ENCODE data around the gene GBE1.
"Not testable (repeated sequence)": the region's sequence is repeated elsewhere in the genome, so short reads cannot be mapped to it uniquely, and the experiment has no call there.

GBE1 gene

GRCh38 chr3:81752604-81753003, 8.8 kb downstream of the GBE1 start:
- no peak for DNase-seq

DNA sequence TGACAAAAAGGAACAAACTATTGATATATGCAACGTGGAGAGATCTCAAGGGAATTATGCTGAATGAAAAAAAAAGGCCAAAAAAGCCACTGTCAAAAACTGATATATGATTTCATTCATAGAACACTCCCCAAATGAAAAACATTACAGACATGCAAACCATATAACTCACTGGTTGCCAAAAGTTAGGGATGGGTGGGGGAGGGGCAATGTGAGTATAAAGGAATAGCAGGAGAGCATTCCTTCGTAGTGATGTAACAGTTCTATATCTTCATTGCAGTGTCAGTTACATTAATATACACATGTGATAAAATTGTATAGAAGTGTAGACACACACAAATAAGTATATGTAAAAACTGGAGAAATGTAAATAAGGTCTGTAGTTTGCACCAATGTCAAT, 12.2 kb downstream of the GBE1 start:
- no peak for DNase-seq

GRCh38 chr3:81747280-81747679, 14.2 kb downstream of the GBE1 start:
- not testable (repeated sequence) for DNase-seq

DNA sequence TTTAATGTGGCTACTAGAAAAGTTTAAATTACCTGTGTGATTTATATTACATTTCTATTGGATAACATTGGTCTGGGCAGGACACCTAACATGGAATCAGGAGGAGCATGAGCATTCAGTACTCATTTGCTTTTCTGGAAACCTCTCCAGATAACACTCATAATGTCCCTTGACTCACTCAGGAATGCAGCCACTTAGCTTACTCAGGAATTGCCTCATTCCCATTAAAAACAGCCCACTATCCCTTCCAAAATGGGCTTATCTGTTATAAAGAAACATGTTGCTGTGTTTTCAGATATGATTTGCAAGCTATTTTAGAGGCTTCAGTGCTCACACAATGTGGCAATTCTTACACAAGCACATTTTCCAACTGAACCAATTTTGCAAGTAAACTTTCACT, 17.1 kb downstream of the GBE1 start:
- DNase-seq = no peak

- no peak for DNase-seq
These were observed 18.1 kb downstream of the GBE1 start for GRCh38 chr3:81743096-81744025.

GRCh38 chr3:81742581-81742980, 18.9 kb downstream of the GBE1 start:
- DNase-seq = no peak

DNA sequence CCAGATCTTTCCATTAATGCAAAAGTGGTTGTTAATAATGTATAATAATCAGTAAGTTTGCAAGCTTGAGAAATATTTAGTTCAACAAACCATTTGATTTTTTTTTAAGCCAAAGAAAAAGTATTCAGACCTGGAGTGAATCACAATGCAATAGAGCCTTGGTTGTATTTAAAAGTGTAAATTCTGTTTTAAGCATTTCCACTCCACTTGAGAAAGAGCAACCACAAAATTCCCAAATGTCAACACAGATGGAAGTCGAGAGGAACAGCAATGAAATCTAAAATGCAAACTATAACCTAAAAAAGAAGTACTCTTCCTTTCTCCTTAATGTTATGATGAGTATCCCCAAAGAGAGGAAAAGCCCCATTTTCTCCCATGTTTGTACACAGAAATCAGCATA, 20.2 kb downstream of the GBE1 start:
- DNase-seq = no peak

- no peak for DNase-seq
These were observed 20.7 kb downstream of the GBE1 start for GRCh38 chr3:81740731-81741130.

GRCh38 chr3:81735334-81735733, 26.1 kb downstream of the GBE1 start:
- DNase-seq = no peak

DNA sequence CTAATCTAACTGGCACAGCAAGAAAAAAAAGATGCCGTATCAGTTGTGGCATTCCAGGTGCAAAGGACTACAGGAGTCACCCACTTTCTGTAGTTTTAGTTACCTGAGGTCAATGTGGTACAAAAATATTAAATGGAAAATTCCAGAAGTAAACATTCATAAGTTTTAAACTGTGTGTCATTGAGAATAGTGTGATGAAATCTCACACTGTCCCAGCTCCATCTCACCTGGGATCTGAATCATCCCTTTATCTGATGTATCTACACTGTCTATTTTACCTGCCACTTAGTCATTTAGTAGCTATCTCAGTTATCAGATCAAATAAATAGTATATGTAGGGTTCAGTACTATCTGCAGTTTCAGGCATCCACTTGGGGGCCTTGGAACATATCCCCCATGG, 26.7 kb downstream of the GBE1 start:
- no peak for DNase-seq

GRCh38 chr3:81732642-81733041, 28.8 kb downstream of the GBE1 start:
- DNase-seq = no peak

GRCh38 chr3:81728766-81729544, 32.5 kb downstream of the GBE1 start:
- no peak for DNase-seq

DNA sequence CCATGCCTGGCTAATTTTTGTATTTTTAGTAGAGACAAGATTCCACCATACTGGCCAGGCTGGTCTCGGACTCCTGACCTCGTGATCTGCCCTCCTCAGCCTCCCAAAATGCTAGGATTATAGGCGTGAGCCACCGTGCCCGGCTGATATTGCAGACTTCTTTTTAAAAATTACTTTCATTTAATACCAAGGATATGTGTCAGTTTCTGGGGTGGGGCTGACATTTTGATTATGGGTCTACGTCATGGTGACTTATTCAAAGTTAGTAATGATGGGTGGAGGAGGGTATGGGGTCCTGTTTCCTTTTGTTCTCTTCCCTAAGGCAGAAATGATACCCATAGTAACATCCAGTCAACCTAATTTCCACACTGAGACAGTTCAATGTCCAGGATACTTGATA, 34.7 kb downstream of the GBE1 start:
- no peak for DNase-seq

DNA sequence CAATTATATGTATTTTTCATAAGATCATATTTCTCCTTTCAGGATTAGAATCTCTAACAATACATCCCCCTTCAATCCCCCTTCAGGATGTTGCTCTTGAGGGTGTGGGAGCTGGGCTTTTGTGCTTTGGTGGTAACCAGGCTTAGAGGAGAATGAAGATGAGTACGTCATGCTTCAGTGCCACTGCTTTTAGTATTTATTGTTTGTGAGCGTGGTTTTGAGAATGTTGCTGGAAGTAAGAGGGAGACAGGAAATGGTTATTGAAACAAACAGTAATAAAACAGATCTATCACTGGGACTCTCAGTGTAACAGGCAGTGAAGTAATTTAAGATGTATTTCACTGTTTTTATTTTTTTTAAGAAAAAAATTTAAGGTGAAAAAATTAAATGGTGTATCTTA, 35.3 kb downstream of the GBE1 start:
- DNase-seq = no peak

DNA sequence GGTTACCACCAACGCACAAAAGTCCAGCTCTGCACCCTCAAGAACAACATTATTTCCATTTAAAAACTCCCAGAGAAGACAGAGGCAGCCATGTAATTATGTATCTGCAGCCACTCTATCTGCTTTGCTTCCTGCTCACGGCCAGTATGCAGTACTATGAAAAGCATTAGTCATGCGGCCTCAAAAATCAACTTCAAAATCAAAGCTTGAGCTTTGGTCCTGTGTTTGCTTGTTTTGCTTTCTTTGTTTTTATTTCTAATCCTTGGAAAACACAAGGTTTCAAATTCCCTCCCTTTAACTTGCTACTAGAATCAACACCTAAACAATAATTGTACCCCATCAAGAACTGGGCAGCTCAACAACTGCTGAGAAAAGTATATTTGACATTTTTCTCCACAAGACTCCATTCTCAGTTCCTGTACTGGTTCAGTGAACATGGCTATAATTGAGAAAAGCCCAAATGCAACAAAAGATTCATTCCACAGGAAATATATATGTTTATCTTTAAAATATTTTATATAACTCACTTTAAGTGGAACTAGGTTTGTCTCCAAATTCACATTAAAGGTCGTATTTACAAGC, 37.6 kb downstream of the GBE1 start:
- no peak for DNase-seq

- no peak for DNase-seq
These were observed 43.1 kb downstream of the GBE1 start for GRCh38 chr3:81718311-81718710.

DNA sequence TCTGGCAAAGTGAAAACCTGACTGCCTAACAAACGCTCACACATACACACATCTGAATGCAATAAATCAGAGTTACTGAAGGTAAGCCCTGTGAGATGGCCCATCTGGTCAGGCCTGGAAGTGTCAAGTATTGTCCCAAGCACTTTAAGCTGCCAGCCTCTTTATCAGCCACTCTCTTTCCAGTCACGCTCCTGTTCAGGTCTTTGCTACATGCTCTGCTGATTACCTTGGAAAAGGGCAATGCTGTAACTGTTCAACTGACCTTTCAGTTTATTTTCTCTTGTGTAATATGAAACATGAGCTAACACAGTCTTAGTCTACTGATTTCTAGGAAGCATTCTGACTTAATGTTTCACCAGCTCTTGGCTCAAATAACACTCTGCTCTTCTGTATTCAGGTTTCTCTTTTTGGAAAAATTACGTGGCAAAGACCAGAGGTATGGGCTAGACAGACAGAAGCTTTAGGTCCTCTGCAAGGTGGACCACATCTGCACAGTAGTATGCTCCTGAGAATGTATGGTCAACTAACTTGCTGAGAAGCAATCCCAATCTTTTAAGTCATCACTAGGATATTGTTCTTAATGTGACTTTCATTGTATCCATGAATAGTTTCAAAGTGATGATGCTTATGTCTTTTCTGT, 44.5 kb downstream of the GBE1 start:
- no peak for DNase-seq

GRCh38 chr3:81713031-81713430, 48.4 kb downstream of the GBE1 start:
- no peak for DNase-seq

- no peak for DNase-seq
These were observed 51.8 kb downstream of the GBE1 start for GRCh38 chr3:81709606-81710005.

DNA sequence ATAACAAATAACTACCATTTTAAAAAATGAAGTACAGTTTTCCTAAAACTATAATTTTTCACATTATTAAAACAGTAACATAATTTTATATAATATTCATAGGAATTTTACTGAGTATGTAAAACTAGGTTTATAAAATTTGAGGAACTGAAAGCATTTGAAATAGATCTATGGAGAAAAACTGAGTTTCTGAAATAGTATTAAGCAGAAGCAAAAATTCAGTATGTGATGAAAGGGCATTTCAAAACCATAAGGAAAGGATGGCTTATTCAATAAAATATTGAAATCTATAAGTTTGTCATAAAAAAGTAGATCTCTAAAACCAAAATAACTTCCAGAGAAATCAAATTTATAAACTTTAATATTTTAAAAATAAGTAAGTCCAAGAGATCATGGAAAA, 53.4 kb downstream of the GBE1 start:
- no peak for DNase-seq

- DNase-seq = no peak
These were observed 59.3 kb downstream of the GBE1 start for GRCh38 chr3:81702126-81702525.

- DNase-seq = no peak
These were observed 61.7 kb downstream of the GBE1 start for GRCh38 chr3:81699536-81700320.

Data from DMS79 treated with DMSO at 0.1 percent for 48 hours (cell line).